Hepatocyte (in vitro differentiated cells): ENCODE measurements around the gene RTN4R. TPM values are rescaled to one million over a fixed set of nuclear protein-coding genes. Genes with fewer than 3 reads are reported as not detected.
"Not testable (repeated sequence)": the region's sequence is repeated elsewhere in the genome, so short reads cannot be mapped to it uniquely, and the experiment has no call there.

Experiments used
- DNase-seq: peaks from one replicate; pipeline ENCODE4 v3.0.0-alpha.2; 2016; ENCODE audit warnings: low spot score
- H2AFZ ChIP-seq: fragments of 200-600 bp; sonication (generic); 2 replicates; pipeline ENCODE4 v1.6.0; 2016; ENCODE audit warnings: antibody characterized with exemption, mild to moderate bottlenecking
- H3K27ac ChIP-seq: fragments of 200-600 bp; sonication (generic); 2 replicates; pipeline ENCODE4 v1.5.1; 2016; ENCODE audit warnings: mild to moderate bottlenecking
- H3K27me3 ChIP-seq: fragments of 200-600 bp; sonication (generic); 2 replicates; pipeline ENCODE4 v1.6.1; 2016
- H3K36me3 ChIP-seq: fragments of 200-600 bp; sonication (generic); replicated peaks from 2 replicates; pipeline ENCODE4 v1.5.1; 2016; ENCODE audit warnings: low read depth; ENCODE audit not compliant: insufficient read depth
- H3K4me1 ChIP-seq: fragments of 200-600 bp; sonication (generic); 2 replicates; pipeline ENCODE4 v1.5.1; 2016; ENCODE audit warnings: mild to moderate bottlenecking, moderate library complexity; ENCODE audit not compliant: insufficient read depth
- H3K4me2 ChIP-seq: fragments of 200-600 bp; sonication (generic); 2 replicates; pipeline ENCODE4 v1.6.0; 2016
- H3K4me3 ChIP-seq: fragments of 200-600 bp; sonication (generic); 2 replicates; pipeline ENCODE4 v1.5.1; 2016; ENCODE audit warnings: mild to moderate bottlenecking
- H3K79me2 ChIP-seq: fragments of 200-600 bp; sonication (generic); 2 replicates; pipeline ENCODE4 v1.6.0; 2017; ENCODE audit warnings: mild to moderate bottlenecking
- H3K9me2 ChIP-seq: fragments of 200-600 bp; sonication (generic); replicated peaks from 2 replicates; pipeline ENCODE4 v1.6.0; 2017; ENCODE audit warnings: mild to moderate bottlenecking; ENCODE audit not compliant: insufficient read depth
- H3K9me3 ChIP-seq: fragments of 200-600 bp; sonication (generic); 2 replicates; pipeline ENCODE4 v1.5.1; 2016; ENCODE audit warnings: low read depth, mild to moderate bottlenecking
- H4K20me1 ChIP-seq: fragments of 200-600 bp; sonication (generic); 2 replicates; pipeline ENCODE4 v1.6.0; 2016; ENCODE audit warnings: mild to moderate bottlenecking; ENCODE audit not compliant: insufficient read depth, poor library complexity, severe bottlenecking
- EZH2 ChIP-seq: fragments of 200-600 bp; sonication (generic); IDR thresholded peaks from 2 replicates; pipeline ENCODE4 v1.6.1; 2016; ENCODE audit warnings: antibody characterized with exemption, mild to moderate bottlenecking, borderline replicate concordance
- EZH2phosphoT487 ChIP-seq: fragments of 200-600 bp; sonication (generic); IDR thresholded peaks from one replicate; pipeline ENCODE4 v1.6.1; 2018; ENCODE audit warnings: antibody characterized with exemption, mild to moderate bottlenecking, low read depth, moderate library complexity; ENCODE audit not compliant: unreplicated experiment, severe bottlenecking
- whole genome bisulfite sequencing: methylation state at CpG from one replicate; pipeline ENCODE4 v1.1.6; 2016; ENCODE audit warnings: low lambda C conversion rate; ENCODE audit errors: missing lambda C conversion rate; 5-methylcytosine and 5-hydroxymethylcytosine counted together
- polyA plus RNA-seq: library from polyadenylated mRNA; unstranded; fragments of >200 nt; fragmentation: Nextera tagmentation; extraction: Ambion mirVana; gene quantifications from 2 replicates; pipeline ENCODE4 v1.2.1, GENCODE V29; 2016
- total RNA-seq: library from RNA; depleted of rRNA; stranded (reverse); fragments of >200 nt; gene quantifications from 2 replicates; pipeline ENCODE4 v1.2.3, GENCODE V29; 2014
- TF ChIP-seq, protein P1 (sequence below): fragments of 200-600 bp; sonication (generic); IDR thresholded peaks from 2 replicates; pipeline ENCODE4 v1.5.1; 2016; ENCODE audit warnings: antibody characterized with exemption, mild to moderate bottlenecking; ENCODE audit not compliant: poor library complexity

Gene RTN4R
- total and polyA plus RNA-seq, 2 experiments from 2014 or later = 7.9 to 16.9 TPM

- Histone ChIP-seq H3K36me3 (no peaks in the 10 kb centered on the region), H3K79me2 (no peaks in the 10 kb centered on the region), H3K9me2 (no peaks in the 10 kb centered on the region), H4K20me1 (no peaks in the 10 kb centered on the region), H3K9me3 (no peaks in the 10 kb centered on the region), H3K27me3 (no peaks in the 10 kb centered on the region), H3K4me2 (no peak overlapping the region), H3K4me1 (peaks cover 3% of the 10 kb centered on the region), H3K27ac (no peak overlapping the region), H3K4me3 (no peak overlapping the region), H2AFZ (no peak overlapping the region)
- DNase-seq = no peak
- WGBS = 97% methylated on average over 3 of the region's 13 CpGs
- no peak for TF ChIP-seq EZH2
These were observed 4.6 kb upstream of the RTN4R start for GRCh38 chr22:20272700-20273099.

- no peaks in the 10 kb centered on the region for H3K9me2 ChIP-seq
- no peaks in the 10 kb centered on the region for H3K9me3 ChIP-seq
- no peaks in the 10 kb centered on the region for H3K36me3 ChIP-seq
- H3K4me2 ChIP-seq = no peak overlapping the region
- H4K20me1 ChIP-seq = no peaks in the 10 kb centered on the region
- no peak overlapping the region for H3K4me3 ChIP-seq
- peaks cover 3% of the 10 kb centered on the region for H3K4me1 ChIP-seq
- no peaks in the 10 kb centered on the region for H3K79me2 ChIP-seq
- H2AFZ ChIP-seq = no peak overlapping the region
- H3K27ac ChIP-seq = no peak overlapping the region
- WGBS = 94% methylated on average over 9 of the region's 9 CpGs
- H3K27me3 ChIP-seq = no peaks in the 10 kb centered on the region
- DNase-seq = no peak
- TF ChIP-seq, protein P1, sequence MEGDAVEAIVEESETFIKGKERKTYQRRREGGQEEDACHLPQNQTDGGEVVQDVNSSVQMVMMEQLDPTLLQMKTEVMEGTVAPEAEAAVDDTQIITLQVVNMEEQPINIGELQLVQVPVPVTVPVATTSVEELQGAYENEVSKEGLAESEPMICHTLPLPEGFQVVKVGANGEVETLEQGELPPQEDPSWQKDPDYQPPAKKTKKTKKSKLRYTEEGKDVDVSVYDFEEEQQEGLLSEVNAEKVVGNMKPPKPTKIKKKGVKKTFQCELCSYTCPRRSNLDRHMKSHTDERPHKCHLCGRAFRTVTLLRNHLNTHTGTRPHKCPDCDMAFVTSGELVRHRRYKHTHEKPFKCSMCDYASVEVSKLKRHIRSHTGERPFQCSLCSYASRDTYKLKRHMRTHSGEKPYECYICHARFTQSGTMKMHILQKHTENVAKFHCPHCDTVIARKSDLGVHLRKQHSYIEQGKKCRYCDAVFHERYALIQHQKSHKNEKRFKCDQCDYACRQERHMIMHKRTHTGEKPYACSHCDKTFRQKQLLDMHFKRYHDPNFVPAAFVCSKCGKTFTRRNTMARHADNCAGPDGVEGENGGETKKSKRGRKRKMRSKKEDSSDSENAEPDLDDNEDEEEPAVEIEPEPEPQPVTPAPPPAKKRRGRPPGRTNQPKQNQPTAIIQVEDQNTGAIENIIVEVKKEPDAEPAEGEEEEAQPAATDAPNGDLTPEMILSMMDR = no peak
- TF ChIP-seq EZH2phosphoT487 (no peak), EZH2 (no peak)
These were observed 4.1 kb upstream of the RTN4R start for GRCh38 chr22:20272174-20272573.

GRCh38 chr22:20271114-20271994 lies 3.2 kb upstream of the RTN4R start:
- Histone ChIP-seq H4K20me1 (no peaks in the 10 kb centered on the region), H3K27me3 (no peaks in the 10 kb centered on the region), H3K9me2 (no peaks in the 10 kb centered on the region), H3K79me2 (no peaks in the 10 kb centered on the region), H3K4me2 (no peak overlapping the region), H2AFZ (no peak overlapping the region), H3K4me1 (peaks cover 3% of the 10 kb centered on the region), H3K4me3 (no peak overlapping the region), H3K9me3 (no peaks in the 10 kb centered on the region), H3K36me3 (no peaks in the 10 kb centered on the region), H3K27ac (no peak overlapping the region)
- no peak for DNase-seq
- over 99% methylated on average over 11 of the region's 14 CpGs for WGBS
- TF ChIP-seq EZH2phosphoT487 = no peak
- TF ChIP-seq EZH2 = no peak
- TF ChIP-seq, protein P1 = no peak

GRCh38 chr22:20270190-20271113 lies 2.3 kb upstream of the RTN4R start:
- H3K9me3 ChIP-seq, H2AFZ ChIP-seq, H3K4me1 ChIP-seq, H3K27me3 ChIP-seq, H4K20me1 ChIP-seq, H3K9me2 ChIP-seq, H3K36me3 ChIP-seq, H3K4me2 ChIP-seq, H3K27ac ChIP-seq, H3K79me2 ChIP-seq, H3K4me3 ChIP-seq: not testable (repeated sequence)
- peak; percentile 34 for DNase-seq
- WGBS = 76% methylated on average over 20 of the region's 23 CpGs

- H4K20me1 ChIP-seq, H3K27ac ChIP-seq, H3K9me3 ChIP-seq, H2AFZ ChIP-seq, H3K27me3 ChIP-seq, H3K79me2 ChIP-seq, DNase-seq, H3K4me3 ChIP-seq, H3K36me3 ChIP-seq, H3K9me2 ChIP-seq, H3K4me1 ChIP-seq, H3K4me2 ChIP-seq: not testable (repeated sequence)
- 90% methylated on average over 8 of the region's 8 CpGs for WGBS
These were observed 1.6 kb upstream of the RTN4R start for GRCh38 chr22:20269673-20270072.

- not testable (repeated sequence) for H3K27me3 ChIP-seq, H3K4me2 ChIP-seq, DNase-seq, H3K9me3 ChIP-seq, H3K4me3 ChIP-seq, H3K27ac ChIP-seq, H3K4me1 ChIP-seq, H3K36me3 ChIP-seq, H3K9me2 ChIP-seq, H4K20me1 ChIP-seq, H3K79me2 ChIP-seq, H2AFZ ChIP-seq
- WGBS = 79% methylated on average over 4 of the region's 4 CpGs
These were observed 1.1 kb upstream of the RTN4R start for GRCh38 chr22:20269201-20269600.
